Pancreas (tissue), 10 donors: ENCODE data around the gene PAFAH1B1. TPM values are rescaled to one million over a fixed set of nuclear protein-coding genes. Genes with fewer than 3 reads are reported as not detected.

Experiments
- ATAC-seq, 4 donors: fragments of 200-7000 bp; cut with Tn5 transposase; one replicate each; pipeline versions ENCODE4 v1.8.0 to v1.9.1; 2020; ENCODE audit warnings: mild to moderate bottlenecking in 4 of 4, moderate library complexity in 4 of 4
- DNase-seq, 6 donors: peaks; one replicate each; pipeline ENCODE4 v3.0.0-alpha.2; 2020
- FAIRE-seq: peaks from 2 replicates; lab custom pipeline; 2012; peaks lifted over from hg19 to GRCh38; lab: Jason Lieb, UNC
- H3K27ac ChIP-seq, 4 donors: fragments of 200-600 bp; sonication (generic); 1 replicate in 3 of 4; 2 replicates in 1 of 4; pipeline versions ENCODE4 v1.5.0 to v1.8.0; 2020
- H3K27me3 ChIP-seq, 4 donors: fragments of 200-600 bp; one replicate each; pipeline ENCODE4 v1.8.0; 2021
- H3K36me3 ChIP-seq, 3 donors: fragments of 200-600 bp; sonication (generic) in 1 of 3; one replicate each; pipeline versions ENCODE4 v1.5.0 to v1.8.0; 2020 to 2021
- H3K4me1 ChIP-seq, 3 donors: fragments of 200-600 bp; one replicate each; pipeline ENCODE4 v1.8.0; 2021
- H3K4me3 ChIP-seq, 4 donors: fragments of 200-600 bp; sonication (generic) in 2 of 4; one replicate each; pipeline versions ENCODE4 v1.5.0 to v1.8.0; 2020 to 2021
- H3K9me3 ChIP-seq, 4 donors: fragments of 200-600 bp; one replicate each; pipeline ENCODE4 v1.8.0; 2021
- WGBS, 2 donors: extraction: QIAGEN DNeasy Blood & Tissue Kit; methylation state at CpG; one replicate each; pipeline ENCODE4 v1.1.7; 2013; 5-methylcytosine and 5-hydroxymethylcytosine counted together
- intact Hi-C, 3 donors: fragments of 100-400 bp; cut with DNase I; formaldehyde crosslinking; loops; one replicate each; pipeline versions ENCODE4 v1.11.1 to v1.14.2; 2022
- polyA plus RNA-seq, 2 donors: library from polyadenylated mRNA; stranded (reverse); fragments of 200-250 nt; gene quantifications; one replicate each; pipeline ENCODE4 v1.2.3, GENCODE V29; 2013
- total RNA-seq, 6 donors: library from RNA; stranded (reverse); fragmentation: NEBNext Ultra II Directional in 4 of 6; extraction: Animal tissue kit (Norgen Biotek cat#: 25700) in 4 of 6; gene quantifications; one replicate each; pipeline versions ENCODE4 v1.2.1 to v1.2.4, GENCODE V29; 2021 to 2023
- TF ChIP-seq, protein P1 (sequence below), 4 donors: fragments of 200-600 bp; sonication (generic) in 3 of 4; IDR thresholded peaks; one replicate each; pipeline versions ENCODE4 v1.5.0 to v1.8.0; 2021; ENCODE audit warnings: antibody characterized with exemption in 4 of 4
- donor health status: healthy with polysubstance abuse.
- donor health status: DM: no; HTN: no; CAD: no; lungs with moderate emphysema.
- donor health status: DM: no; HTN: no; CAD: no.
- donor health status: control.
- donor health status: control.
- donor health status: Bipolar disorder and iron deficiency.
- donor health status: DM: yes; HTN: yes; CAD: no.
- donor health status: DM: no; HTN: no; CAD: no.
- donor health status: DM: no; HTN: no; CAD: no.
- donor health status: DM: yes; HTN: yes; CAD: no.

PAFAH1B1 gene
- total and polyA plus RNA-seq, 8 donors = 17.3 to 66.1 (median 34.9) TPM

DNA sequence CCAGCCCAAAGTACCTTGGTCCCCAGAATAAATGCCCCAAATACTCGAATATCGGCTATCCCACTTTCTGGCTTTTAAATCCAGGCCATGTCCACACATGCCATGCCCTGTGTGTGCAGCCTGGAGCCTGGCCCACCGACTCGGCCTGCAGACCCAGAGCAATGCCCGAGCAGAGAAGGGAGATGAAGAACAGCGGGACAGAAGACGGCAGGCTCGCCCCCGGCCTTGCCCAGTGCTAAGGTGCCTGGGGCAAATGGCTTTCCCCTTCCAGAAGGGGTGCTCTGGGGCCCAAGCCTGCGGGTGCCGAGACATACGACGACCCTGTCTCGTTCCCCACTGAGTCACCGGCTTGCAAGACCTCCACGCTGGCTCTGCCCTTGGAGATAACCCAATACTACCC is 110.2 kb downstream of the PAFAH1B1 start:
- TF ChIP-seq, protein P1, sequence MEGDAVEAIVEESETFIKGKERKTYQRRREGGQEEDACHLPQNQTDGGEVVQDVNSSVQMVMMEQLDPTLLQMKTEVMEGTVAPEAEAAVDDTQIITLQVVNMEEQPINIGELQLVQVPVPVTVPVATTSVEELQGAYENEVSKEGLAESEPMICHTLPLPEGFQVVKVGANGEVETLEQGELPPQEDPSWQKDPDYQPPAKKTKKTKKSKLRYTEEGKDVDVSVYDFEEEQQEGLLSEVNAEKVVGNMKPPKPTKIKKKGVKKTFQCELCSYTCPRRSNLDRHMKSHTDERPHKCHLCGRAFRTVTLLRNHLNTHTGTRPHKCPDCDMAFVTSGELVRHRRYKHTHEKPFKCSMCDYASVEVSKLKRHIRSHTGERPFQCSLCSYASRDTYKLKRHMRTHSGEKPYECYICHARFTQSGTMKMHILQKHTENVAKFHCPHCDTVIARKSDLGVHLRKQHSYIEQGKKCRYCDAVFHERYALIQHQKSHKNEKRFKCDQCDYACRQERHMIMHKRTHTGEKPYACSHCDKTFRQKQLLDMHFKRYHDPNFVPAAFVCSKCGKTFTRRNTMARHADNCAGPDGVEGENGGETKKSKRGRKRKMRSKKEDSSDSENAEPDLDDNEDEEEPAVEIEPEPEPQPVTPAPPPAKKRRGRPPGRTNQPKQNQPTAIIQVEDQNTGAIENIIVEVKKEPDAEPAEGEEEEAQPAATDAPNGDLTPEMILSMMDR (IDR thresholded peaks at IDR 0.05) = no peak
- H3K36me3 ChIP-seq = peaks cover 3 to 56% (median 34%) of the 10 kb centered on the region in 3 donors
- H3K4me3 ChIP-seq = no peak overlapping the region
- DNase-seq = peak in 3 of 6 donors; percentile 13 to 58 (median 53)
- no peak for FAIRE-seq
- H3K27me3 ChIP-seq = no peaks in the 10 kb centered on the region
- intact Hi-C loops = no loop called here
- H3K9me3 ChIP-seq = no peaks in the 10 kb centered on the region
- ATAC-seq = no peak
- WGBS, 2 donors = 90 to 93% methylated on average over 16 of the region's 16 CpGs
- no peak overlapping the region for H3K27ac ChIP-seq
- H3K4me1 ChIP-seq = peaks cover 12 to 19% (median 17%) of the 10 kb centered on the region in 3 donors

DNA sequence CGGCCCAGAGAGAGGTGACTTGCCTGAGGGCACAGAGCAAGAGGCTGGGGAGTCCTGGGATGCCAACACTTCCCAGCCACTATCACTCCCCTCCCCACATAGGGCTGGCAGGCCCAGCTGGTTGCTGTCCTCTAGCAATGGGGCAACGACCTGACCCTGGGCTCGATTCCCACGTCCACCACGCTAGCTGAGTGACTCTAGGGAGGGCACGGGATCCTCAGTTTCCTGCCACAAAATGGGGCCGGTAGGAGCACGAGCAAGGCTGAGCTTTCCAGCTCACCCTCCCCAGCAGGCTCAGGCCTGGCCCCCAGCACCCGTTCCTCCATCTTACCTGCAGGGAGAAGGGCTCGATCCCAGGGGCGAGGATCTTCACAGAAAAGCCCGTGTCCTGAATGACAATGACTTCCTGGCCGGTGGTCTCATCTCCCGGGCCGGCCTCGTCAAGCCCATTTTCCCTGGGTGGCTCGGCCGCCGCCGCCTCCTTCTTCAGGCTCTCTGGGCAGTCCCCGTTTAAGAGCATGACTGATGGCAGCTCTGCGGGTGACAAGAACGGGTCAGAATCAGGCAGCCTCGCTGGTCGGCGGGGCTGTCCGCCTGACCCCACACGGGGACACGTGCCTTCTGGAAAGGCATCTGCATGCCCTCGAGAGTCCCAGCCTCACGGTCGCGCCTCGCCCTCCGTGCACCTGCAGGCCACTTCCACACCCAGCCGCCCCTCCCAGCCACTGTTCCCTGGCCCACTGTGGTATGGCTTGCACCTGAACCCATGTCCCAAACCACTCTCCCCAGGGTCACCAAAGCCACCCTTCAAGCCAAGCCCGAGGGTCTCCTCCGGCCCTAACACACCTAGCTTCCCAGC is 110.8 kb downstream of the PAFAH1B1 start:
- no peak overlapping the region for H3K4me3 ChIP-seq
- FAIRE-seq (no peak), DNase-seq (peak in 3 of 6 donors; percentile 12 to 79 (median 54)), ATAC-seq (no peak)
- H3K27me3 ChIP-seq = no peaks in the 10 kb centered on the region
- TF ChIP-seq, protein P1 (IDR thresholded peaks at IDR 0.05) = no peak
- H3K36me3 ChIP-seq = peaks cover 3 to 51% (median 34%) of the 10 kb centered on the region in 3 donors
- peaks cover 17 to 26% (median 17%) of the 10 kb centered on the region in 3 donors for H3K4me1 ChIP-seq
- 88 to 91% methylated on average over 37 to 38 of the region's 38 CpGs for WGBS, 2 donors
- H3K9me3 ChIP-seq = no peaks in the 10 kb centered on the region
- intact Hi-C loops = no loop called here
- no peak overlapping the region for H3K27ac ChIP-seq

DNA sequence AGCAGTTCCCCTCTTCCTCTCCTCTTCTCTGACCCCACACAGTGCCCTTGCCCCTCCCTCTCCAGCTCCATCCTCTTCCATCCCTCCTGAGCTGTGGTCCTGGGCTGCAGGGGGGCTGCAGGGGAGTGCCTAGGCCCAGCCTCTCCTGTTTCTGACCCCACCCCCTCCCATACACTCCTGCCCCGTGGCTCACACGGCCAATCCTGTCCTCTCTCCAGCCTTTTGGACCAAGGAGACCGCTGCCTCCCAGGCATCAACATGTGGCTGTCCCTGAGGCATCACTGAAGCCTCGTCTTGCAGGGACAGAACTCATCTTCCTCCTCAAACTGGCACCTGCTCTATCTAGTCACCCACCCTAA is 111.4 kb downstream of the PAFAH1B1 start:
- WGBS, 2 donors = 74 to 76% methylated on average over 4 of the region's 4 CpGs
- H3K4me1 ChIP-seq = peaks cover 17 to 27% (median 17%) of the 10 kb centered on the region in 3 donors
- TF ChIP-seq, protein P1 (IDR thresholded peaks at IDR 0.05) = no peak
- peaks cover 3 to 45% (median 34%) of the 10 kb centered on the region in 3 donors for H3K36me3 ChIP-seq
- DNase-seq (peak in 2 of 6 donors; percentile 17 to 42), FAIRE-seq (no peak), ATAC-seq (no peak)
- intact Hi-C loops = no loop called here
- no peak overlapping the region for H3K4me3 ChIP-seq
- H3K27ac ChIP-seq = no peak overlapping the region
- no peaks in the 10 kb centered on the region for H3K9me3 ChIP-seq
- H3K27me3 ChIP-seq = no peaks in the 10 kb centered on the region

DNA sequence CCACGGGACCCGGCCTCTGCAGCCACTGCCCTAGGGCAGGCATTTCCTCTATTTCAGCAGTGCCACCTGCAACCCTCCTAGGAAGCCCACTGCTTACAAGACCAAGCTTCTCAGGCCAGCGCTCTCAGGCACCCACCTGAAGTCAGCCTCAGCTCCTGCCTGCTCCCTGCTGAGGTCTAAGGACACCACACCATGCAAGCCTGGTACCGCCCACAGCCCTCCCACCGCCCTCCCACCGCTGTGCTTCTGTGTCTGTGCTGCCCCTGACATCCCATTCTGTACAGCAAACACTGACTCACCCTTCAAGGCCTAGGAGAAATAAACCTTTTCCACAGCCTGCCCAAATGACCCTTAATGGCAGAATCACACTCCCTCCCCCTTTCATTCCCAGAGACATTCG is 111.8 kb downstream of the PAFAH1B1 start:
- Histone ChIP-seq H3K4me1 (peaks cover 17 to 31% (median 17%) of the 10 kb centered on the region in 3 donors), H3K27ac (no peak overlapping the region), H3K4me3 (no peak overlapping the region), H3K9me3 (no peaks in the 10 kb centered on the region), H3K36me3 (peaks cover 1 to 41% (median 30%) of the 10 kb centered on the region in 3 donors), H3K27me3 (no peaks in the 10 kb centered on the region)
- intact Hi-C loops = no loop called here
- ATAC-seq (no peak), DNase-seq (peak in 3 of 6 donors; percentile 20 to 45 (median 45)), FAIRE-seq (no peak)
- TF ChIP-seq, protein P1 (IDR thresholded peaks at IDR 0.05) = no peak
- WGBS, 2 donors = 88 to 90% methylated on average over 7 of the region's 7 CpGs
